Measurements from ENCODE around the gene BRD3.

DNA sequence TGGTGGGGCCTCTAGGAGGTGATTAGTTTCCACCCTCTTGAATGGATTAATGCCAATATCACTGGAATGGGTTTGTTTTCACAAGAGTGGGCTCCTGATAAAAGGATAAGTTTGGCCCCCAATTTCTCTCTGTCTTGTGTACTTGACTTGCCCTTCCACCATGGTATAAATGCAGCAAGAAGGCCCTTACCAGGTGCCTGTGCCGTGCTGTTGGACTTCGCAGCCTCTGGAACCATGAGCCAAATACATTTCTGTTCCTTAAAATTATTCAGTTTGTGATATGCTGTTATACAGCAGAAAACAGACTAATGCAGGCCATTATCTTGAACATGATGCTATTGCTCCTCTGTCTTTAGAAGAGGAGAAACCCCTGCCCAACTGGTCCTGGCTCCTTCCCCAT, 17.8 kb upstream of the BRD3 start:
- TF ChIP-seq, protein P1, sequence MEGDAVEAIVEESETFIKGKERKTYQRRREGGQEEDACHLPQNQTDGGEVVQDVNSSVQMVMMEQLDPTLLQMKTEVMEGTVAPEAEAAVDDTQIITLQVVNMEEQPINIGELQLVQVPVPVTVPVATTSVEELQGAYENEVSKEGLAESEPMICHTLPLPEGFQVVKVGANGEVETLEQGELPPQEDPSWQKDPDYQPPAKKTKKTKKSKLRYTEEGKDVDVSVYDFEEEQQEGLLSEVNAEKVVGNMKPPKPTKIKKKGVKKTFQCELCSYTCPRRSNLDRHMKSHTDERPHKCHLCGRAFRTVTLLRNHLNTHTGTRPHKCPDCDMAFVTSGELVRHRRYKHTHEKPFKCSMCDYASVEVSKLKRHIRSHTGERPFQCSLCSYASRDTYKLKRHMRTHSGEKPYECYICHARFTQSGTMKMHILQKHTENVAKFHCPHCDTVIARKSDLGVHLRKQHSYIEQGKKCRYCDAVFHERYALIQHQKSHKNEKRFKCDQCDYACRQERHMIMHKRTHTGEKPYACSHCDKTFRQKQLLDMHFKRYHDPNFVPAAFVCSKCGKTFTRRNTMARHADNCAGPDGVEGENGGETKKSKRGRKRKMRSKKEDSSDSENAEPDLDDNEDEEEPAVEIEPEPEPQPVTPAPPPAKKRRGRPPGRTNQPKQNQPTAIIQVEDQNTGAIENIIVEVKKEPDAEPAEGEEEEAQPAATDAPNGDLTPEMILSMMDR (conservative IDR thresholded peaks at IDR 0.05; ENCODE audit: low read length): no peak
- TF ChIP-seq EZH2phosphoT487 (IDR thresholded peaks at IDR 0.05; ENCODE audit: borderline replicate concordance): no peak
